Activated CD8-positive, alpha-beta memory T cell treated with anti-CD3 and anti-CD28 coated beads, Interleukin-2, amount 10 ng/mL, durations not matched to agents 7 days and 5 days (primary cell): ENCODE results near the gene IGSF21. TPM values are rescaled to one million over a fixed set of nuclear protein-coding genes. Genes with fewer than 3 reads are reported as not detected.

Experiments
- ATAC-seq: fragments of 150-1000 bp; cut with Tn5 transposase; one replicate; pipeline ENCODE4 v1.10.0; 2021; ENCODE audit warnings: moderate library complexity
- CTCF ChIA-PET: fragments of 350-600 bp; sonication (Branson Sonifier 250); formaldehyde crosslinking; loops from one replicate; lab custom pipeline; 2021; ENCODE audit warnings: antibody characterized with exemption; lab: Charles Lee
- DNase-seq: peaks from one replicate; pipeline ENCODE4 v3.0.0-alpha.2; 2020
- H3K27ac Mint-ChIP-seq: one replicate; pipeline ENCODE4 v1.8.0; 2021; ENCODE audit warnings: mild to moderate bottlenecking, mixed read lengths
- H3K27me3 Mint-ChIP-seq: one replicate; pipeline ENCODE4 v1.8.0; 2021; ENCODE audit warnings: mixed read lengths
- H3K36me3 Mint-ChIP-seq: one replicate; pipeline ENCODE4 v1.8.0; 2021; ENCODE audit warnings: mild to moderate bottlenecking, mixed read lengths
- H3K4me1 Mint-ChIP-seq: one replicate; pipeline ENCODE4 v1.8.0; 2021; ENCODE audit warnings: mixed read lengths
- H3K4me3 Mint-ChIP-seq: one replicate; pipeline ENCODE4 v1.8.0; 2021; ENCODE audit warnings: mild to moderate bottlenecking, moderate library complexity, mixed read lengths
- H3K9me3 Mint-ChIP-seq: one replicate; pipeline ENCODE4 v1.8.0; 2022; ENCODE audit warnings: low read depth, mixed read lengths
- total RNA-seq, 2 experiments: library from RNA; stranded (reverse); gene quantifications; one replicate each; pipeline ENCODE4 v1.2.3, GENCODE V29; 2021

IGSF21 gene
- total RNA-seq, 2 experiments from 2014 or later = not detected

DNA sequence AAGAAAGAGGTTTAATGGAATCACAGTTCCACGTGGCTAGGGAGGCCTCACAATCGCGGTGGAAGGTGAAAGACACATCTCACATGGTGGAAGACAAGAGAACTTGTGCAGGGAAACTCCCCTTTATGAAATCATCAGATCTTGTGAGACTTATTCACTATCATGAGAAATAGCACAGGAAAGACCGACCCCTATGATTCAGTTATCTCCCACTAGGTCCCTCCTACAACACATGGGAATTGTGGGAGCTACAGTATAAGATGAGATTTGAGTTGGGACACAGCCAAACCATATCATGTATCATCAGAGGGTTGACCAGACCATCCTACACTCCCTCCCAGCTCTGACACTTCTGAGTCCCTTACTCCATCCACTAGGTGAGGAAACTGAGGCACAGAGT, 229.2 kb downstream of the IGSF21 start:
- CTCF ChIA-PET = no interaction called here
- no peak for ATAC-seq

DNA sequence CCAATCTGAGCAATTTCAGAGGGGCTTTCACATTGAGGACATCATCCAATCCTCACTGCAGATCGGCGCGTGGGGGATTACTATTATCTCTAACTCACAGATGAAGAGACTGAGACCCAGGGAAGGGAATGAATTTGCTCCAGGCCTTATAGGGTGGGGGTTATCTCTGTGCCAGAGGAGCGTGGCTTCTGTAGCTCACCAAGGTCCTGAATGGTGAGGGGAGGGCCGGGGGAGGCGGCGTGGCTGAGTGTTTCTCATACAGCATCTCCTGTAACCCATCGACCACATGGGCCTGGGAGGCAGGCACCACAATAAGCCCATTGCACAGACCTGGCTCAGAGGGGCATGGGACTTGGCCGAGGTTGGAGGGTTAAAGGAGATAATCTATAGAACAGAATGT, 230.2 kb downstream of the IGSF21 start:
- no peak overlapping the region for H3K4me3 Mint-ChIP-seq
- ATAC-seq (no peak), DNase-seq (no peak)
- no peaks in the 10 kb centered on the region for H3K9me3 Mint-ChIP-seq
- no peaks in the 10 kb centered on the region for H3K4me1 Mint-ChIP-seq
- CTCF ChIA-PET = no interaction called here
- H3K36me3 Mint-ChIP-seq = no peaks in the 10 kb centered on the region
- H3K27me3 Mint-ChIP-seq = no peaks in the 10 kb centered on the region
- no peak overlapping the region for H3K27ac Mint-ChIP-seq

More for the DNA sequence above, 229.2 kb downstream of the IGSF21 start:
- H3K27me3 Mint-ChIP-seq = no peaks in the 10 kb centered on the region
- no peaks in the 10 kb centered on the region for H3K36me3 Mint-ChIP-seq
- H3K4me1 Mint-ChIP-seq = no peaks in the 10 kb centered on the region
- H3K27ac Mint-ChIP-seq = no peak overlapping the region
- no peaks in the 10 kb centered on the region for H3K9me3 Mint-ChIP-seq
- H3K4me3 Mint-ChIP-seq = no peak overlapping the region
- no peak for DNase-seq

DNA sequence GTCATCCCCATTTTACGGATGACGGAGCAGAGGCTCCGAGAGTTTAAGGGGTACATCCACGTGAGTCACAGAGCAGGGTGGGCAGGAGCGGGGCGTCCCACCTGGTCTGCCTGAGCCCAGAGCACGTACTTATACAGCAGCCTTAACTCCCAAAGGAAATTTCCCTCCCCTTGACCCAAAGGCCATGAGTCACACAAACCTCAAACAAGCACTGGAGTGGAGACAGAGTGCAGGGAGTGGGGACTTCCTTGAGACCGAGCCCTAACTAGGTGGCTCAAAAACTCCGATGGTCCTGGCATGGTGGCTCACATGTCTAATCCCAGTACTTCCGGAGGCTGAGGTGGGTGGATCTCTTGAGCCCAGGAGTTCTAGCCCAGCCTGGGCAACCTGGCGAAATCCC, 231.6 kb downstream of the IGSF21 start:
- Mint-ChIP-seq H3K4me3 (no peak overlapping the region), H3K9me3 (no peaks in the 10 kb centered on the region), H3K4me1 (no peaks in the 10 kb centered on the region), H3K27me3 (no peaks in the 10 kb centered on the region), H3K27ac (no peak overlapping the region), H3K36me3 (no peaks in the 10 kb centered on the region)
- DNase-seq (no peak), ATAC-seq (no peak)
- CTCF ChIA-PET = no interaction called here

DNA sequence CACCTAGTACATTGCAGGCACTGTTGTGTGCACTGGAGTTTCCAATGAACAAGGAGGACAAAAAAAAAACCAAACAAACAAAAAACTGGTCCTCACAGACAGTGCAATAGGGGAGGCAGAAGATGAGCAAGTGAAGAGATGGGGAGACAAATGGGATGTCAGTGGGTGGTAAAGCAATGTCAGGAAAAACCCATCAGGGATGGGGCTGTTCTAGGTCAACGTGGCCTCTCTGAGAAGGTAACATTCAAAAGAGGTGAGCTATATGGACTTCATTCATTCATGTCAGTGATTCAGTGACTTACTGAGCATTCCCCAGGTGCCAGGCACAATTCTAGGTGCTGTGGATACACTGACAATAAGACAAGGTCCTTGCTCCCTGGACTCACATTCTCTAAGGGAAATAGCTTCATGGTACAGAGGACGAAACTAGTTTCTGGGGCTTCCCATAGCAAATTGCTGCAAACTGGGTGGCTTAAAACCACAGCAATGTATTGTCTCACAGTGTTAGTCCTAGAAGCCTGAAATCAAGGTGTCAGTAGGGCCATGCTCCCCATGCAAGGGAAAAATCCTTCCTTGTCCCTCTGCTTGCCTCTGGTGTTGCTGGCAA, 232.7 kb downstream of the IGSF21 start:
- Mint-ChIP-seq H3K4me3 (no peak overlapping the region), H3K36me3 (no peaks in the 10 kb centered on the region), H3K4me1 (no peaks in the 10 kb centered on the region), H3K9me3 (no peaks in the 10 kb centered on the region), H3K27ac (no peak overlapping the region), H3K27me3 (no peaks in the 10 kb centered on the region)
- ATAC-seq (no peak), DNase-seq (no peak)
- CTCF ChIA-PET = no interaction called here

DNA sequence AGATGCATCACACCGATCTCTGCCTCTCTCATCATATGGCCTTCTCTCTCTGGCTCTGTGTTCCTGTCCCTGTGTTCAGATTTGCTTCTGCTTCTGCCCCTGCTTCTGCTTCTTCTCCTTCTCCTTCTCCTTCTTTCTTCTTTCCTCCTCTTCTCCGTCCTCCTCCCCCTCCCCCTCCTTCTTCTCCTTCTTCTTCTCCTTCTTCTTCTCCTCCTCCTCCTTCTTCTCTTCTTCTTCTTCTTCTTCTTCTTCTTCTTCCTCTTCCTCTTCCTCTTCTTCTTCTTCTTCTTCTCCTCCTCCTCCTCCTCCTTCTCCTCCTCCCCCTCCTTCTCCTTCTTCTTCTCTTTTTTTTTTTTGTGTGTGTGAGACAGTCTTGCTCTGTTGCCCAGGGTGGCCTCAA, 233.2 kb downstream of the IGSF21 start:
- ATAC-seq (no peak), DNase-seq (no peak)
- Mint-ChIP-seq H3K4me1 (no peaks in the 10 kb centered on the region), H3K27ac (no peak overlapping the region), H3K4me3 (no peak overlapping the region), H3K9me3 (no peaks in the 10 kb centered on the region), H3K27me3 (no peaks in the 10 kb centered on the region), H3K36me3 (no peaks in the 10 kb centered on the region)
- CTCF ChIA-PET = no interaction called here

DNA sequence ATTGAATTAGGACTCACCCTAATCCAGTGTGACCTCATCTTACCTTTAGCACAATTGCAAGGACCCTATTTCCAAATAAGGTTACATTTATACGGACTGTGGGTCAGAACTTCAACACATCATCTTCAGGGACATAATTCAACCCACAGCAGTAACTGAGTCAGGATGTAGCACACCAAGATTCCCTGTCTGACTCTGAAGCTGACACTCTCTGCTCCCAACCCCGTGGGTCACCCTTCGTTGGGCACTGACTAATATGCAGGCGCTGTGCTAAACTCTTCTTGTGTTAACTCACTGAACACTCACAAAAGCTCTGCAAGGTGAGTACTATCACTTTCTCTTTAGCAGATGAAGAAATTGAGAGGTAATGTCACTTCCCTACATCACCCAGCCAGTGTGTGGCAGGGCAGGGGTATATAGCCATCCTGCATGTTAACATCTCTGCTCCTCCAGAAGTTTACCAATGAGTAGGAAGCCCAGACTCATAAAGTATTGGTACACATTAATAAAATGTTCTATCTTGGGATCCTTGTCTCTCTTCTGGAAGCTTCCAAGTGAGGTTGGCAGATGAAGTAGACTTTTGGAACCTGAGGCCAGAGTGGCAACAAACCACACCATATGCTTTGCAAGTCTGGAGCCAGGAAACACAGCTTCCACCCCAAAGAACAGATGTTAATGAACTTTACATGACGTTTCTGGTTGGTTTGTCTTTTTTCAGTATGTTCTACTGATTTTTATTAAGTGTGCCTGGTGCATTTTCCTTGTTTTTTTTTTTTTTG, 233.9 kb downstream of the IGSF21 start:
- no peak for ATAC-seq
- Mint-ChIP-seq H3K27me3 (no peaks in the 10 kb centered on the region), H3K4me3 (no peak overlapping the region), H3K36me3 (no peaks in the 10 kb centered on the region), H3K4me1 (no peaks in the 10 kb centered on the region), H3K9me3 (no peaks in the 10 kb centered on the region), H3K27ac (no peak overlapping the region)
- CTCF ChIA-PET = no interaction called here
- DNase-seq = no peak

DNA sequence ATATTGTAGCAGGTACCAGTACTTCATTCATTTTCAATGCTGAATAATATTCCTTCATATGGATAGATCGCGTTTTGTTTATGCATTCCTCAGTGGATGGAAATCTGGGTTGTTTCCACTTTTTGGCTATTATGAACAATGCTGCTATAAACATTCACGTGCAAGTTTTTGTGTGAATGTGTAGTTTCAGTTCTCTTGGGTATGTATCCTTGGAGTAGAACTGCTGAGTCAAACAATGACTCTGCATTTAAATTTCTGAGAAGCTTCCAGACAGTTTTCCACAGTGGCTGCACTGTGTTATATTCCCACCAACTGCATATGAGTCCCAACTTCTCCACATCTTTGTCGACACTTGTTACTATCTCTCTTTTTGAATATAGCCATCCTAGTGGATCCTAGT, 235.1 kb downstream of the IGSF21 start:
- ATAC-seq = no peak
- H3K4me1 Mint-ChIP-seq = no peaks in the 10 kb centered on the region
- no peak overlapping the region for H3K4me3 Mint-ChIP-seq
- H3K27me3 Mint-ChIP-seq = no peaks in the 10 kb centered on the region
- no peak overlapping the region for H3K27ac Mint-ChIP-seq
- H3K36me3 Mint-ChIP-seq = no peaks in the 10 kb centered on the region
- DNase-seq = no peak
- no peaks in the 10 kb centered on the region for H3K9me3 Mint-ChIP-seq
- CTCF ChIA-PET = no interaction called here

DNA sequence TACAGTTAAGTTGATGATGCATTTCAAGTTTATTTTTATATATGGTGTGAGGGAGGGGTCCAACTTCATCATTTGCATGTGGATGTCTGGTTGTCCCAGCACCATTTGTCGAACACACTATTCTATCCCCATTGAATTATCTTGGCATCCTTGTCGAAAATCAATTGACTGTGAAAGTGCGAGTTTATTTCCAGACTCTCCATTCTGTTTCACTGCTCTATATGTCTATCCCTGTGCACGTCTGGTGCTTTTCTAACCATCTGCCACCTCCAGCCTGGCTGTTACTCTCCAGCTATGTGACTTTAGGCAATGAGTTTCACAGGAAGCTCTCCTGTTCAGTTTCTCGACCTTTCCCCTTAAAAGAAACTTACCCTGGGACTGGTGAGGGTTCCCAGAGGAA, 236.0 kb downstream of the IGSF21 start:
- no peak for DNase-seq
- Mint-ChIP-seq H3K4me1 (no peaks in the 10 kb centered on the region), H3K4me3 (no peak overlapping the region), H3K27ac (no peak overlapping the region), H3K9me3 (no peaks in the 10 kb centered on the region), H3K27me3 (no peaks in the 10 kb centered on the region), H3K36me3 (no peaks in the 10 kb centered on the region)
- CTCF ChIA-PET = no interaction called here
- ATAC-seq = no peak

DNA sequence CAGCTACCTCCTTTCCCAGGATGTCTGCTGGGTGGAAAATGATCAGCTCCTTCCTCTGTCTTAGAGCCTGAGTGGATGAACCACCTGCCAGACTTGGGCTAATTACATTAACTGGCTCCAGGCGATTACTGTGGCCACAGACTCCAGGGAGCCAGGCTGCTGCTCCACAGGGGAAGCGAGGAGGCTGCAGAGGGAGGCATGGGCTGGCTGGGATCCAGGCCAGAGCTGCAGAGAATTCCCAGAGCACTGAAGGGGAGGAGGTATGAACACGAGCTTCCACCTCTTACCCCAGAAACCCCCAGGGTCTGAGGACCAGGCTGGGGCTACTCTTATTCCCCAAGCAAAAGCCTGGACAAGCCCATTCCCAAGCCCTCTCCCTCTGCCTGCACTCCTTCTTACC, 237.2 kb downstream of the IGSF21 start:
- H3K27ac Mint-ChIP-seq = no peak overlapping the region
- no peak for ATAC-seq
- H3K36me3 Mint-ChIP-seq = no peaks in the 10 kb centered on the region
- CTCF ChIA-PET = no interaction called here
- no peaks in the 10 kb centered on the region for H3K27me3 Mint-ChIP-seq
- H3K4me3 Mint-ChIP-seq = no peak overlapping the region
- H3K9me3 Mint-ChIP-seq = no peaks in the 10 kb centered on the region
- no peak for DNase-seq
- no peaks in the 10 kb centered on the region for H3K4me1 Mint-ChIP-seq

DNA sequence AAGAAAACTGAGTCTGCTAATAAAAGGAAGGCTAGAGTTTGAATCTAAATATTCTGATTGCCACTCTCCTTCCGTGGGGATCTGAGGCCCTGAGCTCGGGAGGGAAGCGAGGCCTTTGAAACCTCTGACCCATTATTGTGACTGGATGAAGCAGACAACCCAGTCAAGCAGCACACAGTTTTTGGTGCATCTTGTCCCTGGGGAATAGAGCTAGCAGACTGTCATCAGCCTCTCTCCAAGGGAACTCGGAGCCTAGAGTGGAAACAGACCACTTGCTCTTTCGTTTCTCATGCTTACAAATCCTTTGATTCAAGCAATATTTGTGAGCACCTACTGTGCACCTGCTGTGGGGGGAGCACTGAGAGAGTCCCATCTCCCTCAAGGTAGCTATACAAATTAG, 240.0 kb downstream of the IGSF21 start:
- Mint-ChIP-seq H3K4me3 (no peak overlapping the region), H3K27ac (no peak overlapping the region), H3K9me3 (no peaks in the 10 kb centered on the region), H3K27me3 (peaks cover 6% of the 10 kb centered on the region), H3K36me3 (no peaks in the 10 kb centered on the region), H3K4me1 (no peaks in the 10 kb centered on the region)
- CTCF ChIA-PET = no interaction called here
- no peak for DNase-seq
- ATAC-seq = no peak

DNA sequence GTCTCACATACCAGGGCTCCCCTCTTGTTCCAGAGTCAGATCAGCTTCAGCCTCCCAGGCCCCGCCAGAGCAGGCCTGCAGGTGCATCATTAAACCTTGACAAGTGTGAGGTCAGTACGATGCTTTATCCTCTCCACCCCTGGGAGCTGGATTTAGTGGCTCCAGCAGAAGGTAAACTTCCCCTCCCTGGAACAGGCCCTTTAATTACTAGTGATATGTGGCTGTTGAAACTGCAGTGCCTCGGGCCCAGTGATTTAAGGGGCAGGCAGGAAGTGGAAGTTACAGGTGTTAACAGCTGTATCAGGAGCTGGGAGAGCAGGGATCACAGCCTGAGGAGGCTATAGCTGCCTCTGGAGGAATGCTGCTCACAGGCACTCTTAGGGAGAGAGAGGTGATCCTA, 240.8 kb downstream of the IGSF21 start:
- Mint-ChIP-seq H3K4me3 (no peak overlapping the region), H3K36me3 (no peaks in the 10 kb centered on the region), H3K27ac (no peak overlapping the region), H3K9me3 (no peaks in the 10 kb centered on the region), H3K4me1 (no peaks in the 10 kb centered on the region), H3K27me3 (peaks cover 9% of the 10 kb centered on the region)
- DNase-seq (no peak), ATAC-seq (no peak)
- CTCF ChIA-PET = no interaction called here

DNA sequence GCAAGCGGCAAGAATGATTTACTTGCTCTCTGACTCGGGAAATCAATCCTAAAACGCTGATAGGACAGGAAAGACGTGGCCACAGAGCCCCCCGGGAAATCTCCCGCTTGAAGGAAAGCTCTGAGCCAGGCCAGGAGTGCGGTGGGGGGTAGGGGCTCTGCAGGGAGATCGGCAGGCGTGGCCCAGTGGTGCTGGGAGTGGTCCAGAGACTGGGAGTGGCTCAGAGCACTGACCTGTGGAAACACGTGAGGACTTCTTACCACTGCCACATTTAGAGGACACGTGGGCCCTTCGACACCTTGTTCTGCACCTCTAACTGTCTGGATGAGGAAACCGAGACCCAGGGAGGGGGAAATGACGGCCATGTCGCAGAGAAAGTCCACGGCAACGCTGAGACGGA, 243.1 kb downstream of the IGSF21 start:
- DNase-seq (no peak), ATAC-seq (no peak)
- CTCF ChIA-PET = interaction anchor here (1.1 kb wide), 1 partner anchor 246 kb away, joined by 3 read pairs; no protein-coding TSS in a partner anchor
- Mint-ChIP-seq H3K4me3 (no peak overlapping the region), H3K36me3 (no peaks in the 10 kb centered on the region), H3K4me1 (no peaks in the 10 kb centered on the region), H3K27me3 (peaks cover 13% of the 10 kb centered on the region), H3K9me3 (no peaks in the 10 kb centered on the region), H3K27ac (no peak overlapping the region)

DNA sequence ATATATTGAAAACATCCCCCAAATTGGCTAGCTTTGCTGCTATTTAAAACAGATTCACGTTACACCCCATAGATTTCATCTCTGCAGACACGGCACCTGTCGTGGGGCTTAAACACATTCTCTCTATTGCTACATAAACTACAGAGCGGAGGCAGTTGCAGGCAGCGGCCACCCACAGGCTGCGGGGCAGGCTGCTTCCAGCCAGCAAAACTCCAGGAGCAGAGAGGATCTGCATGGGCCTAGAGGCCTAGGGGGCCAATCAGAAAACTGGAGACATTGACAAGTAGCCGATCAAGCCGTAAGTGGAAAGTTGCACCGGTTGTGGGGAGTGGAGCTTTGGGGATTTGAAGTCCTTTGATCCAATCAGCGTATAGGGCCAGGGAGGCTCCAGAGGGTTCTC, 244.1 kb downstream of the IGSF21 start:
- Mint-ChIP-seq H3K36me3 (no peaks in the 10 kb centered on the region), H3K4me3 (no peak overlapping the region), H3K27ac (no peak overlapping the region), H3K27me3 (peaks cover 13% of the 10 kb centered on the region), H3K4me1 (no peaks in the 10 kb centered on the region), H3K9me3 (no peaks in the 10 kb centered on the region)
- ATAC-seq = no peak
- CTCF ChIA-PET = no interaction called here
- no peak for DNase-seq

DNA sequence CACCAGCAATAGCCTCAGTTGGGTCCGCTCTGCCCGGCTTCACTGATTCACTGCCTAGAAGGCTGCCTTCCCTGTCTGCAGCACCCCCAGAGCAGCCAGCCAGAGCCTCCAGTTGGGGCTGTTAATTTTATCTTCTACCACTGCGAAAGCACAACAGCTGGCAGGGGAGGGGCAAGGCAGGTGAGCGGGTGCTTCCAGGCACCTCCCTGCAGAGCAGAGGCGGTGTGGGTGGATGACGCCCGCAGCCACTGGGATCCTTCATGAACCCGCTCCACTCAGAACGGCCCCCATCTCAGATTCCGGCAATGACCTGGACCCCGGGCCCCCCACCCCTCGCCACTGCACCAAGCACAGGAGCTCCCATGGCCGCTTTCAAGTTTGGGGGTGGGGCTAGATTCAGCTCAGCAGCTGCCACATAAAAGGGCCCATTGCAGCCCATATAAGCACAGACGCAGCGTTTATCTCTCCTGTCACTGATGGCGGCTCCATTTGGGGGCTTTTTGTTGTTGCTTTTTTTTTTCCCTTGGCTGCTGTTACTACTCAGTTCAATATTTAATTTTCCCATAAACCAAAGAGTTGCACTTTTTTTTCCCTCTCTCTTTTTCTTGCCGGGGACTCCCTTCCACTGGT, 245.2 kb downstream of the IGSF21 start:
- no peak overlapping the region for H3K27ac Mint-ChIP-seq
- no peaks in the 10 kb centered on the region for H3K9me3 Mint-ChIP-seq
- no peak for ATAC-seq
- no peak overlapping the region for H3K4me3 Mint-ChIP-seq
- no peaks in the 10 kb centered on the region for H3K36me3 Mint-ChIP-seq
- DNase-seq = no peak
- no peaks in the 10 kb centered on the region for H3K4me1 Mint-ChIP-seq
- CTCF ChIA-PET = no interaction called here
- peaks cover 13% of the 10 kb centered on the region for H3K27me3 Mint-ChIP-seq
